ENCODE data around the gene PTPRR.

- TF ChIP-seq CTCF (IDR thresholded peaks at IDR 0.05), result no peak
- TF ChIP-seq POLR2A (IDR thresholded peaks at IDR 0.05), result no peak
Observed at GRCh38 chr12:70644861-70645260, 275.7 kb downstream of the PTPRR start.

Measured in heart left ventricle (tissue), 13 donors.